Adrenal gland (tissue), 5 donors: ENCODE measurements around the gene LSAMP.

Experiments
- POLR2A ChIP-seq, 2 donors: fragments of 450-650 bp; IDR thresholded peaks; one replicate each; pipeline ENCODE4 v1.6.1; 2017; ENCODE audit warnings: antibody characterized with exemption in 2 of 2, mild to moderate bottlenecking in 2 of 2, moderate library complexity in 1 of 2
- TF ChIP-seq, protein P1 (sequence below), 6 experiments: fragments of 450-650 bp in 4 of 6; fragments of 200-600 bp in 2 of 6; sonication (generic) in 1 of 6; IDR thresholded peaks; 1 replicate in 5 of 6; 2 replicates in 1 of 6; pipeline versions ENCODE4 v1.5.1 to v1.8.0; 2016 to 2021; ENCODE audit warnings: antibody characterized with exemption in 6 of 6, mild to moderate bottlenecking in 2 of 6, moderate library complexity in 1 of 6
- donor health status: DM: no; HTN: no; CAD: no.

- TF ChIP-seq, protein P1, sequence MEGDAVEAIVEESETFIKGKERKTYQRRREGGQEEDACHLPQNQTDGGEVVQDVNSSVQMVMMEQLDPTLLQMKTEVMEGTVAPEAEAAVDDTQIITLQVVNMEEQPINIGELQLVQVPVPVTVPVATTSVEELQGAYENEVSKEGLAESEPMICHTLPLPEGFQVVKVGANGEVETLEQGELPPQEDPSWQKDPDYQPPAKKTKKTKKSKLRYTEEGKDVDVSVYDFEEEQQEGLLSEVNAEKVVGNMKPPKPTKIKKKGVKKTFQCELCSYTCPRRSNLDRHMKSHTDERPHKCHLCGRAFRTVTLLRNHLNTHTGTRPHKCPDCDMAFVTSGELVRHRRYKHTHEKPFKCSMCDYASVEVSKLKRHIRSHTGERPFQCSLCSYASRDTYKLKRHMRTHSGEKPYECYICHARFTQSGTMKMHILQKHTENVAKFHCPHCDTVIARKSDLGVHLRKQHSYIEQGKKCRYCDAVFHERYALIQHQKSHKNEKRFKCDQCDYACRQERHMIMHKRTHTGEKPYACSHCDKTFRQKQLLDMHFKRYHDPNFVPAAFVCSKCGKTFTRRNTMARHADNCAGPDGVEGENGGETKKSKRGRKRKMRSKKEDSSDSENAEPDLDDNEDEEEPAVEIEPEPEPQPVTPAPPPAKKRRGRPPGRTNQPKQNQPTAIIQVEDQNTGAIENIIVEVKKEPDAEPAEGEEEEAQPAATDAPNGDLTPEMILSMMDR (IDR thresholded peaks at IDR 0.05), result no peak
- TF ChIP-seq POLR2A (IDR thresholded peaks at IDR 0.05), result no peak
Measured at GRCh38 chr3:116423945-116424344, 21.3 kb downstream of the LSAMP start.
